ENCODE data around the gene DPF1. TPM values are rescaled to one million over a fixed set of nuclear protein-coding genes. Genes with fewer than 3 reads are reported as not detected.
"Not testable (repeated sequence)": the region's sequence is repeated elsewhere in the genome, so short reads cannot be mapped to it uniquely, and the experiment has no call there.

DPF1 gene
- total RNA-seq, 8 experiments from 2014 or later = 1.3 to 60.4 (median 25.9) TPM

DNA sequence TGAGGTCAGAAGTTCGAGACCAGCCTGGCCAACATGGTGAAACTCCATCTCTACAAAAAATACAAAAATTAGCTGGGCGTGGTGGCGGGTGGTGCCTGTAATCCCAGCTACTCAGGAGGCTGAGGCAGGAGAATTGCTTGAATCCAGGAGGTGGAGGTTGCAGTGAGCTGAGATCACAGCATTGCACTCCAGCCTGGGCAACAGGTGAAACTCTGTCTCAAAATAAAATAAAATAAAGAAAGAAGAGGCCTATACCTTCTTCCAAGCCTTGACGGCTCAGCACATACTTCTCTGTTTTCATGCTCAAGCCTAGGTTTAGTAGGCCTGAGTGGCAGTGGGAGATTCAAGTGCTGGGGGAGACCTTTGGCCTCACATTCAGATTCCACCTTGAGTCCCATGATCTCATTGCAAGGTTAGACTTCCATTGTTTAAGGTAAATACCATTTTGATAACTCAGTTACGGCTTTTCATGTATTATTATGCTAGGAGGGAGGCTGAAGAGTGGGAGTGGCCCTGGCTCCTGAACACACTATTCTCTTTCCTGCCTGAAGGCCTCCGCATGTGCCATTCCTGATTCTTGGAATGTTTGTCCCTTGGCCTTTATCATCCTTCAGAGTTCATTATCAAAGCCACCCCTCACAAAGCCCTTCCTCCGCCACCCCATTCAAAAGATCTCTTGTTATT is 38.7 kb upstream of the DPF1 start:
- Histone ChIP-seq H3K4me1 (replicated peaks in 1 of 2) (peaks cover 19 to 34% of the 10 kb centered on the region in 2 donors), H3K27ac (no peak overlapping the region), H3K4me3 (no peak overlapping the region)
- no peak for ATAC-seq (replicated peaks in 6 of 8)
- WGBS, 10 experiments = 85 to 100% (median 92%) methylated on average over 1 to 5 of the region's 7 CpGs; no CpG with 5 or more reads in 1 of the 10 experiments
- in situ Hi-C loops (cut with MboI; ENCODE audit: low pct_unique_long_range_greater_than_20kb in 2 of 9, low sequenced_read_pairs in 9 of 9, unreplicated experiment in 9 of 9) = no loop called here

DNA sequence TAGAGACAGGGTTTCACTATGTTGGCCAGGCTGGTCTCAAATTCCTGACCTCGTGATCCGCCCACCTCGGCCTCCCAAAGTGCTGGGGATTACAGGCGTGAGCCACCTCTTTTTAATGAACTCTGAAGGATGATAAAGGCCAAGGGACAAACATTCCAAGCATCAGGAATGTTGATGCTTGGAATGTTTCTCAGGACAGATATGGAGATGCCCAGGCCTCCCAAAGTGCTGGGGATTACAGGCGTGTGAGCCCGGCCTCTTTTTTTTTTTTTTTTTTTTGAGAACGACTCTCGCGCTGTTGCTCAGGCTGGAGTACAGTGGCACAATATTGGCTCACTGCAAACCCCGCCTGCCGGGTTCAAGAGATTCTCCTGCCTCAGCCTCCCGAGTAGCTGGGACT is 37.9 kb upstream of the DPF1 start:
- H3K4me1 ChIP-seq (replicated peaks in 1 of 2) = peaks cover 13 to 26% of the 10 kb centered on the region in 2 donors
- H3K27ac ChIP-seq; H3K4me3 ChIP-seq; ATAC-seq (replicated peaks in 6 of 8); in situ Hi-C loops (cut with MboI; ENCODE audit: low pct_unique_long_range_greater_than_20kb in 2 of 9, low sequenced_read_pairs in 9 of 9, unreplicated experiment in 9 of 9): not testable (repeated sequence)
- WGBS, 10 experiments = 60 to 100% (median 92%) methylated on average over 1 to 8 of the region's 12 CpGs; no CpG with 5 or more reads in 4 of the 10 experiments

DNA sequence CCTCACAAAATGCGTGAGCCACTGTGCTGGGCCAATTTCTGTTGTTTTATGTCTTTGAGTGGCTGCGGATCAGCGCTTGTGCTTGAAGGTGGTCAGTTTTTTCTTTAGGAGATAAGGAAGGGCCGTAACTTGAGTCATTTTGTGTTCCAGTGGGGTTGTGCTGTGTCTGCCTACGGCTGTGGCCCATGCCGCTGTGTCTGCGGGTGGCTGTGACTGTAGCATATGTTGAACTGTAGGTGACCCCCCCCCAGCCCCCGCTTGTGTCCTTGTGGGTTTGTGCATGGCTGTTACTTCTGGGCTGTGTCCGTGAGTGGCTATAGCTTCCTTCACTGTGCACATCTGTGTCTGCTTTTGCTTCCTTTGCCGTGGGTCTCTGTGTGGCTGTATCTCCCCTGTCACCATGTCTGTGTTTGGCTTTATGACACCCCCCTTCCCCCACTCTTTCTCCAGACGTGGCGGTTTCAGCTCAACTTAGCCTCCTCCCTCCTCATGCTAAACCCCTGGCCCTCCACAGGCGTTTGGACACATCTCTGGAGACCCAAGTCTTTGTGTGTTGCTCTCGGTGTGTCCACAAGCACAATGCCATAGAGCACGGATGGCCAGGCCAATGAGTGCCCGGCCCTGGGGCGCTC is 31.5 kb upstream of the DPF1 start:
- WGBS, 10 experiments = 20 to 67% (median 50%) methylated on average over 1 to 6 of the region's 17 CpGs; no CpG with 5 or more reads in 5 of the 10 experiments
- H3K4me1 ChIP-seq (replicated peaks in 1 of 2) = peaks cover 36 to 55% of the 10 kb centered on the region in 2 donors
- peak in 5 of 8 experiments; percentile 4 to 25 (median 10) for ATAC-seq (replicated peaks in 6 of 8)
- peak overlapping the region; percentile 2 to 78 for H3K27ac ChIP-seq
- in situ Hi-C loops (cut with MboI; ENCODE audit: low pct_unique_long_range_greater_than_20kb in 2 of 9, low sequenced_read_pairs in 9 of 9, unreplicated experiment in 9 of 9) = no loop called here
- H3K4me3 ChIP-seq = peak overlapping the region in 3 of 5 donors; percentile 26 to 41 (median 29)

DNA sequence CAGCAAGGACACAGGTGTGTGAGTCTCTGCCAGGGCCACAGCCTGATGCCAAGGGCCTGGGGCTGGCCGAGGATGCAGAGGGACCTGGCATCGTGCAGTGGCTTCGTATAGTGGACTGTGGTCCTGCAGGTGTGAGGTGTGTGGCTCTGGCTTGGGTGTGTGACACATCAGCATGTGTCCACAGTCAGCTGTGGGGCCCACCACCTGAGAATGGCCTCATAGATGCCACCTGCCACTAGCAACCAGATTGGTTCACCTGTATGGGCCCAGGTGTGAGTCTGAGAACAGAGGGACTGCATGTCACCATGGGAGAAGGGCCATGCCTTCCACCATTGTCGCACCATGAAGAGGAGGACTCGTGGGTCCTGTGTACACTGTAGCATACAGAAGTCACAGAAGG is 29.8 kb upstream of the DPF1 start:
- no peak for ATAC-seq (replicated peaks in 6 of 8)
- H3K4me1 ChIP-seq (replicated peaks in 1 of 2) = peaks cover 36 to 58% of the 10 kb centered on the region in 2 donors
- 60 to 100% (median 87%) methylated on average over 1 to 3 of the region's 5 CpGs; no CpG with 5 or more reads in 7 of the 10 experiments for WGBS, 10 experiments
- in situ Hi-C loops (cut with MboI; ENCODE audit: low pct_unique_long_range_greater_than_20kb in 2 of 9, low sequenced_read_pairs in 9 of 9, unreplicated experiment in 9 of 9) = no loop called here
- H3K4me3 ChIP-seq = no peak overlapping the region
- peak overlapping the region in 1 of 2 donors; percentile 72 for H3K27ac ChIP-seq

DNA sequence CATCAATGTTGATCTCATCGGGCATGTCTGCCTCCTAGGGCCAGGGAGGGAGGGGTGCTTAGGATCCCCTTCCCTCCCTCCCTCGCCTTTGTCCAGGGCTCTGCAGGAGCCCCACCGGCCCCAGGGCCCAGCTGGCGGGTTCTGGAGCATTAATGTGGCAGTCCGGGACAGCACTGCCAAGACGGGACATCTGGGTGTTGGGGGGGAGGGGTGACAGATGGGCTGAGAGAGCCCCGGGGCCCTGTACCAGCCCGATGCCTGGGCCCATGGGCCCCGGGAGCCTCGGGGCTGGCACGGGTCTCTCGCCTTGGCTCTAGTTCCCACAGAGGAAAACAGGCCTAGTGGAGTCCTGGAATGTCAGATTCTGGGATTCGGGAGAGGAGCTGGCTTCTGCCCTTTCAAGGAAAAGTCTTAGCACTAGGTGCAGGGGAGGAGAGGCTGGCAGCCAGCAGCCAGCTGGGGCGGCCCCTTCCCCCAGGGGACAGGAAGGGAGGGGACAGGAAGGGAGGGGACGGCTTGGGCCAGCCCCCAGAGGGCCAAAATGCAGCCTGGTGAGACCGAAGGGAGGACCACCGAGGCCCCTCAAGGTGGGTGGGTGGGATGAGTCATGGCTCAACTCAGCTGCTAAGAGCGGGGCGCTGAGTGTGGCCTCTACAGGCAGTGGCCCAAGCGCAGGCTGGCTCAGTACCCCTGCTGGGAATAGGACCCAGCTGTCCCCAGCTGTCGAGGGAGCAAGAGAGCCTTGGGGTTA is 29.1 kb upstream of the DPF1 start:
- 0 to 20% (median 13%) methylated on average over 1 to 9 of the region's 21 CpGs; no CpG with 5 or more reads in 7 of the 10 experiments for WGBS, 10 experiments
- peak in 6 of 8 experiments; percentile 2 to 16 (median 8) for ATAC-seq (replicated peaks in 6 of 8)
- Histone ChIP-seq H3K4me3 (no peak overlapping the region), H3K4me1 (replicated peaks in 1 of 2) (peaks cover 36 to 58% of the 10 kb centered on the region in 2 donors), H3K27ac (peak overlapping the region; percentile 24 to 72)
- in situ Hi-C loops (cut with MboI; ENCODE audit: low pct_unique_long_range_greater_than_20kb in 2 of 9, low sequenced_read_pairs in 9 of 9, unreplicated experiment in 9 of 9) = no loop called here

DNA sequence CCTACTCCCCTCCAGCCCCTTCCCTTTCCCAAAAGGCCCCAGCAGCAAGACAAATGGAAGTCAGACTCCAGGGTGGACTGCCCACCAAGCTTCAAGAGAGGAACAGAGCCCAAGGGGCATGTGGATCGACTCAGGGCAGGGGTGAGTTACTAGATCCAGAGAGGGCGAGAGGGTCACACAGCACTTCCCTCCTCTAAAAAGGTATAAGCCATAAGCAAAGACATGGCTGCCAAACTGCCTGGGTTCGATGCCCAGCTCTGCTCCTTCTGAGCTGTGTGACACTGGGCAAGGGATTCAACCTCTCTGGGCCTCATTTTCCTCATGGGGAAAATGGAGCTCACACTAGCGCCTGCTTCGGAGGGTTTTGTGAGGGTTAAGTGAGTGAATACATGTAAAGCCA is 28.4 kb upstream of the DPF1 start:
- H3K4me1 ChIP-seq (replicated peaks in 1 of 2) = peaks cover 36 to 58% of the 10 kb centered on the region in 2 donors
- WGBS, 10 experiments = 93 to 100% (median 96%) methylated on average over 1 to 5 of the region's 5 CpGs; no CpG with 5 or more reads in 7 of the 10 experiments
- ATAC-seq (replicated peaks in 6 of 8) = no peak
- peak overlapping the region; percentile 72 to 78 for H3K27ac ChIP-seq
- H3K4me3 ChIP-seq = no peak overlapping the region
- in situ Hi-C loops (cut with MboI; ENCODE audit: low pct_unique_long_range_greater_than_20kb in 2 of 9, low sequenced_read_pairs in 9 of 9, unreplicated experiment in 9 of 9) = no loop called here

DNA sequence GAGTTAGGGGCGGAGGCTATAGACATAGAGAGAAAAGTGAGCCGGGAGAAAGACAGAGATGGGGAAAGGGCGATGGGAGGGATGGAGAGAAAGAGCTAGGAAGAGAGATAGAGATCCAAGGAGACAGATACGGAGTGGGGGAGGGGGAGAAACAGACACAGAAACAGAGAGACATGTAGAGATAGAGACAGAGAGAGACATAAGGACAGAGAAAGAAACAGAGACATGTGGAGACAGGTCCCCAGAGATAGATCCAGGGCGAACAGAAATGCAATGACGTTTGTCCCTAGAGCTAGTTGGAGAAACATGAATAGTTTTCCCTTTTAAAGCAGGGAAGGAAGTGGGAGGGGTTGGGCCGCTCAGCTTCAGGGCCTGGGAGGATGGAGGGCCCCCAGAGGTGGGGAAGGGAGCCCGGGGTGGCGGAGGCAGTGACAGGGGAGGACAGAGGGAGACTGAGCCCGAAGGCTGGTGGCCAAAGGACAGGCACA is 27.6 kb upstream of the DPF1 start:
- peak in 7 of 8 experiments; percentile 6 to 56 (median 31) for ATAC-seq (replicated peaks in 6 of 8)
- H3K4me1 ChIP-seq (replicated peaks in 1 of 2) = peaks cover 36 to 57% of the 10 kb centered on the region in 2 donors
- 0 to 40% (median 16%) methylated on average over 1 to 5 of the region's 10 CpGs; no CpG with 5 or more reads in 2 of the 10 experiments for WGBS, 10 experiments
- H3K27ac ChIP-seq = peak overlapping the region; percentile 72 to 78
- H3K4me3 ChIP-seq = peak overlapping the region in 1 of 5 donors; percentile 1
- in situ Hi-C loops (cut with MboI; ENCODE audit: low pct_unique_long_range_greater_than_20kb in 2 of 9, low sequenced_read_pairs in 9 of 9, unreplicated experiment in 9 of 9) = no loop called here

DNA sequence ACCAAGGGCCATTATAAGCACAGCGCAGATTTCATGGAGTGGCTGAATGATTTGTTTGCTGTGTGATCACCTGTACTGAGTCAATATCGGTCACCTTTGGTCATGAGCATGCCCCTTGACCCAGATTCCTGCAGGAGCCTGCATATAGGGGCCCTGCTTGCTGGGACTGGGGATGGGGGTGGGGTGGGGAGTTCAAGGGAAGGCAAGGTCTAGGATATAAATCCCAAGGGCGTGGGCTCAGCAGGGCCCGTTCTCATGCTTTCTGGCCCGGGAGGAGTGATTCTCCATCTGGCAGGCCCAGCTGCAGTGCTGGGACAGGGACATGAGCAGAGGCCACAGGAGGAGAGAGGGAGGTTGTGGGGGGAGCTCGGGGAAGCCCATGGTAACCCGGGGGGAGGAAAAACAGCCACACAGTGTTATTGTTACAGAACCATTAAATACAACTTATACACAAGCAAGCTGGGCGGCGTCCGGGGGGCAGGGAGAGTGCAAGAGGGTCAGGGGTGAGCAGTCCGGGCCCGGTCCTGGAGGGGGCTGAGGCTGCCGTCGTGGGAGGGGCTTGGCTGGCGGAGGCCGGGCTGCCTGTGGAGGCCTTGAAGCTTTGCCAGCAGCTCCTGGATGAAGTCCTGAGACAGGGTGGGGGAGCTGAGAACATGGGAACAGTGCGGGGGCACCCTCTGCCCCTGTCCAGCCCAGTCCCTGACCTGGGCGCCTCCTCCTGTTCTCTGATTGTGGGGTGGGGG is 27.0 kb upstream of the DPF1 start:
- 17 to 43% methylated on average over 1 of the region's 18 CpGs; no CpG with 5 or more reads in 8 of the 10 experiments for WGBS, 10 experiments

DNA sequence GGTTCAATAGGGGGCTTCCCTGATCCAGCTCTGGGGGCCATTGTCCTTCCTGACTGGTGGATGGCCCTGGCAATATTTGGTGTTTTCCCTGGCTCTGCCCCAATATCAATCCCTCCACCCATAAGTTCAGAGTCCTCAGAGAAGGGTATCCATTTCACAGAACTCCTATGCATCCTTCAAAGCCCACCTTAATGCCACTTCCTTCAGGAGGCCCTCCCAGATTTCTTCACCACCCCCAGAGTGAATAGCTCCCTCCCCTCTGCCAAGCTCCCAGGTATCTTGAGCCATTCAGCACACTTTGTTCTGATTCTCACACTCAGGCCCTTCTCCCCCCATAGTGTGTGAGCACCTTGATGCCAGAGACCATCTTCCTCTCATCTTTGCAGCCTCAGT is 26.4 kb upstream of the DPF1 start:
- in situ Hi-C loops (cut with MboI; ENCODE audit: low pct_unique_long_range_greater_than_20kb in 2 of 9, low sequenced_read_pairs in 9 of 9, unreplicated experiment in 9 of 9) = no loop called here
- H3K4me3 ChIP-seq = no peak overlapping the region
- no peak for ATAC-seq (replicated peaks in 6 of 8)
- H3K27ac ChIP-seq = peak overlapping the region in 1 of 2 donors; percentile 72
- H3K4me1 ChIP-seq (replicated peaks in 1 of 2) = peaks cover 36 to 45% of the 10 kb centered on the region in 2 donors

More for the DNA sequence above, 27.0 kb upstream of the DPF1 start:
- peak; percentile 26 to 78 (median 72) for ATAC-seq (replicated peaks in 6 of 8)
- in situ Hi-C loops (cut with MboI; ENCODE audit: low pct_unique_long_range_greater_than_20kb in 2 of 9, low sequenced_read_pairs in 9 of 9, unreplicated experiment in 9 of 9) = no loop called here
- H3K4me3 ChIP-seq = peak overlapping the region in 1 of 5 donors; percentile 1
- peaks cover 36 to 51% of the 10 kb centered on the region in 2 donors for H3K4me1 ChIP-seq (replicated peaks in 1 of 2)
- peak overlapping the region; percentile 72 to 78 for H3K27ac ChIP-seq

DNA sequence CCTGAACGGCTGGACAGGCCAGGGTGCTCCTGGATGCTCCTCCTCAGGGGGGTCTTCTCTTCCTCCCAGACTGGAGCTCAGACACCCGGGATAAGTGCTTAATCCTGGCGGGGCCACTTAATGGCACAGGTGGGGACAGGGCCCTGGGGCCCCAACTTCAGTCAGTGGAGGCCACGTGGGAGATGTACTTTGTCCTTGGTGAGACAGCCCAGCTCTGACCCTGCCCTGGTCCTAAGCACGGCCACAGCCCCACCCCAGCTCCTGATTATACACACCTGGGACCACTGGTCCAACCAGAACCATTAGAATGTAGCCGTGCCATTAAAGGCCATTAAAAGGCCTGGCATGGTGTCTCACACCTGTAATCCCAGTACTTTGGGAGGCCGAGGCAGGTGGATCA is 24.4 kb upstream of the DPF1 start:
- H3K4me1 ChIP-seq (replicated peaks in 1 of 2) = peaks cover 28 to 29% of the 10 kb centered on the region in 2 donors
- in situ Hi-C loops (cut with MboI; ENCODE audit: low pct_unique_long_range_greater_than_20kb in 2 of 9, low sequenced_read_pairs in 9 of 9, unreplicated experiment in 9 of 9) = loop anchor here in 7 of 9 experiments (25.0 kb wide), 1 partner anchor 89 kb away; the partner anchor contains the start of gene CATSPERG (in 7 of the 7)
- 40 to 100% (median 81%) methylated on average over 1 to 6 of the region's 7 CpGs; no CpG with 5 or more reads in 6 of the 10 experiments for WGBS, 10 experiments
- no peak overlapping the region for H3K4me3 ChIP-seq
- no peak for ATAC-seq (replicated peaks in 6 of 8)
- H3K27ac ChIP-seq = no peak overlapping the region

DNA sequence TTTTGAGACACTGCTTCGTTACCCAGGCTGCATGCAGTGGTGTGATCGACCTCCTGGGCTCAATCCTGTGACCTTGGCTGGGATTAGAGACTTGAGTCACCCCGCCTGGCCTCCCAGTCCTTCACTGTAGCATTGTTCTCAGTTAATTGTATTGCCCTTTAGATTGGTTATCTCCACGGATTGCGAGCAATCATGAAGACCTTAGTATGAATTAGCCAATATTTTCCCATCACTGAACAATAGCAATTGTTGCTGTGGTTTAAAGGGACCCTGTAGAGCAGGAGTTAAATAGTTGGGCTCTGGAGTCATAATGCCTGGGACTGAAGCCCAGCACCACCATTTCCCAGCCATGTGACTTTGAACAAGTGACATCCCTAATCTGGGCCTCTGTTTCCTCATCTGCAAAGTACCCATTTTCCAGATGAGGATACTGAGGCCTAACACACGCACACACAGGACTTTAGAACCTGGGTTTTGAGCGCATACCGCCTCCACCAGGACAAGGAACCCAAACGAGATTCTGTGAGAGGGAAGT is 23.8 kb upstream of the DPF1 start:
- no peak for ATAC-seq (replicated peaks in 6 of 8)
- WGBS, 10 experiments = 70 to 92% (median 88%) methylated on average over 2 to 9 of the region's 9 CpGs; no CpG with 5 or more reads in 1 of the 10 experiments
- H3K4me1 ChIP-seq (replicated peaks in 1 of 2) = peaks cover 22% of the 10 kb centered on the region in 2 donors
- no peak overlapping the region for H3K4me3 ChIP-seq
- in situ Hi-C loops (cut with MboI; ENCODE audit: low pct_unique_long_range_greater_than_20kb in 2 of 9, low sequenced_read_pairs in 9 of 9, unreplicated experiment in 9 of 9) = loop anchor here in 7 of 9 experiments (25.0 kb wide), 1 partner anchor 90 kb away; the partner anchor contains the start of gene CATSPERG (in 7 of the 7)
- H3K27ac ChIP-seq = no peak overlapping the region

DNA sequence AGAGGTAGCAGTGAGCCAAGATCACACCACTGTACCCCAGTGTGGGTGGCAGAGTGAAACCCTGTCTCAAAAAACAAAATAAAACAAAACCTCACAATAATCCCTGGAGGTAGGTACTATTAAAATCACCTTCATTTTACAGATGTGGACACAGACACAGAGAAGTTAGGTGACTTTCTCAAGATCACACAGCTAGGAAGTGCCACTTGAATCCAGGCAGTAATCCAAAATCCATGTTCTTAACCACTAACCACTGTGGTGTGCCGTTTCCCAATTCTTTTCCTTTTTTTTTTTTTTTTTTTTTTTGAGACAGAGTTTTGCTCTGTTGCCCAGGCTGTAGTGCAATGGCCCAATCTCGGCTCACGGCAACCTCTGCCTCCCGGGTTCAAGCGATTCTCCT is 23.1 kb upstream of the DPF1 start:
- in situ Hi-C loops (cut with MboI; ENCODE audit: low pct_unique_long_range_greater_than_20kb in 2 of 9, low sequenced_read_pairs in 9 of 9, unreplicated experiment in 9 of 9) = loop anchor here in 7 of 9 experiments (25.0 kb wide), 1 partner anchor 90 kb away; the partner anchor contains the start of gene CATSPERG (in 7 of the 7)
- no peak for ATAC-seq (replicated peaks in 6 of 8)
- H3K4me1 ChIP-seq (replicated peaks in 1 of 2) = peaks cover 16% of the 10 kb centered on the region in 2 donors
- 67 to 100% (median 80%) methylated on average over 1 to 5 of the region's 5 CpGs; no CpG with 5 or more reads in 3 of the 10 experiments for WGBS, 10 experiments
- H3K4me3 ChIP-seq = no peak overlapping the region
- no peak overlapping the region for H3K27ac ChIP-seq
